Measurements from ENCODE around the gene MED22.

DNA sequence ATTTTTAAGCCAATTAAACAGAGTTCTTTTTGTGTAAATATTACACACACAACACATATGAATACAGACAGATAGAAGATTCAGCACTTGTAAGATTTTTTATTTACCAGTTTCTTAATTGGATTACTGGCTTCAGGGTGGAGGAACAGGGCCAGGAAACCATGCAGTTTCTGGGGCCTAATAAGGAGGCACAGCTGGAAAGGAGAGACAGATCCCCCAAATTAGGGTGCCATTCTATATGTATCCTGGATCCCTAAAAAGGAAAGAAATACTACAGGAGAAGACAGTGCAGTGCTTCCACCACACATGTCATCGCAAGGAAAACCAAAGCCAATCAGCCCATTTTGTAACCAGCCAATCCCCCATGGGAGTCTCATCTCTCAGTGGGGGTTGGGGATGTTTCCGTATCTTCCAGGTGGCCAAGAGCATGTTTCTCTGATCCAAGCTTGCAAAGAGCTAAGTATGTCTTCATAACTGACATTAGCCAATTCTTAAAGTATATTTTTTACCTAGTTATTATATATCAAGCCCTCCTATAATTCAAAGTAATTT lies 57.1 kb downstream of the MED22 start:
- TF ChIP-seq GATA3 (IDR thresholded peaks at IDR 0.05; ENCODE audit: low read depth, low read length) (no peak), GATA2 (IDR thresholded peaks at IDR 0.05; ENCODE audit: low read depth, low read length) (no peak)

All from SH-SY5Y (cell line).